ENCODE measurements around the gene SLC22A12.

SLC22A12 gene

DNA sequence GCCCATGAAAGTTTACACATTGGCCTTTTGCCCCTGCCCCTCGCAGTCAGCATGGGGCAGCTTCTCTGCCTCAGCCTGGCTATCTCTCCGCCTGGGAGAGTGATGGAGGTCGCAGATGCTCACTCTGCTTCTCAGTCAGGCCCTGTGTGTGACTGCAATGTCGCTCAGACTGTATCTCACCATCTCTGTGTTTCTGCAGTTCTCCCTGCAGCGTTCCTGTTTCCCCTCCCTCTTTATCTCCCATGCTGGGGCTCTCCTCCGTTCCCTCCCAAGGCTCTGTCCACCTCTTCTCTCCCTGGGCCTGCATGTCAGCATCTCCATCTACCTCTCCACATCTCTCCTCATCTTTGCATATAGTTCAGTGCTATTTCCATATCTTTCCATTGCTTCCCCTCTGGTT is 38.1 kb downstream of the SLC22A12 start:
- no peak for DNase-seq

- DNase-seq: no peak
These were observed 39.0 kb downstream of the SLC22A12 start for GRCh38 chr11:64629796-64630562.

- no peak for DNase-seq
These were observed 40.7 kb downstream of the SLC22A12 start for GRCh38 chr11:64631675-64632074.

DNA sequence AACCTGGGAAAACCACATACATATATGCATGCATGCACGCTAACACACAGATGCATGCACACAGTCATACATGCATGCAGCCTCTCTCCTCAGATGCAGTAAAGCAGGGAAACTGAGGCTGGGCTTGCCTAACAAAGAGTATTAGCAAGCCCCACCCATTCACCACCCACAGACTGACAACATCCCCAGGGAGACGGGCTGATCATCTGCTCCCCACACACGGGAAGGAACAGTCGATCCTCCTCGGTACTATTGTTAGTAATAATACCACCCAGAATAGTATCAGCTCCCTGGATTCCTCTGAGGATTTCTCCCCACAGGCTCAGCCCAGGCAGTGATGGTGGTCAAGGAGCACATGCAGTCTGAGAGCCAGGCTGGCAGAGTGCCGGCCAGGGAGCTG is 41.2 kb downstream of the SLC22A12 start:
- DNase-seq: no peak

DNA sequence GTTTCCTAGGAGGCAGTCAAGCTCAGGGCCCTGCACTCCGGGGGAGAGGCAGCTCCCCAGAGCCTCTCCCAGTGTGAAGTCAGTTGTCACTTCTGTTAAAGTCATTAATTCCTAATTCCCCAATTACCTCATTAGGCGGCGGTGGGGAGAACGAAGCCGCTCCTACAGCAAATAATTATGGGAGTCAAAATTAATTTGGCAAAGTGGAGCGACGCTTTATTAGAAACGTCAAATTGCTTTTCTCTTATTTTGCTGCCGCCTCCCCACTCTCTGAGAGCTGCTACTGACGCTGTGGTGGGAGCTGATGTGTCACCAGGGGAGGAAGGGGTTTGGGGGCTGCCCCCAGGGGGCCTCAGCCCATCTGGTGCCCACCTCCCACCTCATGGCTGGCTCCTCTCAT is 41.6 kb downstream of the SLC22A12 start:
- no peak for DNase-seq

DNA sequence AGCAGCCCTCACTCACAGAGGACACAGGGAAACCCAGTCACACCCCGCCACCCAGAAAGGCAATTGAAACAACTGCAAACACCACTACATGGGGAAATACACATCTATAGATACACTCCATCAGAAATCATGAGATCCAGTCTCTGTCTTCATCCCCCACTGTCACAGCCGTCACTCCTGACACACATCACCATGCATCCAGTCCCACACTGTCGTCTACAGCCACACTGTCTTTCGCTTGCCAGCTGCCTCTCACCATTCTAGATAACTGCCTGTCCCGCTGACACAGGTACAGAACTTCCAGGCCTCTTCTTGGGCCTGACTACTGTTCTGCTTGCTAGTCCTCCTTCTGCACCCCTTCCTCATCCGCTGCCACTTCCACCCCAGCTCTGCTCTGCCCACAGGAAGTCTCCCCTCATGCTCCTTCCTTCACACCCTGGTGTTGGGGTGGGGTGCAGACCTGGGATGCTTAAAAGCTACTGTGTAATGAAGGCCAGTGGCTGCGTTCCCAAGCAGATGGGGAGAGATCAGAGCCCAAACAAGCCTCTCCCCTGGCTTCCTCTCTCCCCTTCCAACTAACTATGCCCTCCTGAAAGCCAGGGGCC is 42.6 kb downstream of the SLC22A12 start:
- no peak for DNase-seq

- DNase-seq: no peak
These were observed 46.5 kb downstream of the SLC22A12 start for GRCh38 chr11:64637334-64638017.

DNA sequence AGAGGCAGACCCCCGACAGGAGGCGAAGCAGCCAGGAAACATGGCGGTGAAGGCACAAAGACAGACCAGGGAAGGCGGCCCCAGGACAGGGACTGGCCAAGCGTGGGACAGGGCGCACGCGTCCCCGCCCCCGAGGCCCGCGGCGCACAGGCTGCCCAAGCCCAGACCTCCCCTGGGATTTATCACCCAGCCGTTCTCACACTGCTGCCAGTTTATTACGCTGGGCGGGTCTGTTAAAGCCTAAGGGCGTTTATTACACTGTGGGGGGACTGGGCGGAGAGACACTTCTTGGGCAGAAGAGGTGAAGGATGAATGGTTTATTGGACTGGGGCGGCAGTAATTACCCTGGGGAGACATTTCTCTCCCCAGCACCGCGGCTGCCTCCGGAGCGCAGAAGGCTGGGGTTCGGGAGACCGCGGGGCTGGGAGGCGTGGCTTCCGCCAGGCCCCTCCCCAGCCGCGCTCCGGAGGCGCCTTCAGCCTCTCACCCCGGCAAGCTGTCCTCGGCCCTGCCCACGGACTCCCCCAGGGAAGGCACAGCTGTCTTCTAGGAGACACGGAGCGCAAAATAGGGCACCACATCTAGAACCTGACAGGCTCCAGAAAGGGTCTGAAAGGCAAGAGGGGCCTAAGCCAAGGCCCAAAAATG is 47.1 kb downstream of the SLC22A12 start:
- DNase-seq: no peak

GRCh38 chr11:64638829-64639228 is 47.8 kb downstream of the SLC22A12 start:
- DNase-seq: no peak

- DNase-seq: no peak
These were observed 48.9 kb downstream of the SLC22A12 start for GRCh38 chr11:64639885-64640284.

GRCh38 chr11:64641596-64642417 is 50.8 kb downstream of the SLC22A12 start:
- DNase-seq: no peak

DNA sequence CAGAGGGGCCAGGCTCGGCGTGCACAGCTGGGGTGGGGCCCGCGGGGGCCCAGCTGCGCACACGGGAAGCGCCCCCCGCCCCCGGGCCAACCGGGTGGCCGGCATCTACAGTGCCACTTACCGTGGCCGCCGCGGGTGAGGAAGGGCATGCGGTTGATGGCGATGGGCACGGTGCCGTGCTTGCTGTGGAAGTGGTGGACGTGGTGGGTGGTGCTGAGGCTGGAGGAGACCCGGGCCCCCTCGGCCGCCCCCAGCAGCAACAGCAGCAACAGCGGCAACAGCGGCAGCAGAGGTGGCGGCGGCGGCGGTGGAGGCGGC is 51.4 kb downstream of the SLC22A12 start:
- no peak for DNase-seq

GRCh38 chr11:64642871-64643255 is 51.8 kb downstream of the SLC22A12 start:
- DNase-seq: no peak

- no peak for DNase-seq
These were observed 52.3 kb downstream of the SLC22A12 start for GRCh38 chr11:64643256-64643881.

DNA sequence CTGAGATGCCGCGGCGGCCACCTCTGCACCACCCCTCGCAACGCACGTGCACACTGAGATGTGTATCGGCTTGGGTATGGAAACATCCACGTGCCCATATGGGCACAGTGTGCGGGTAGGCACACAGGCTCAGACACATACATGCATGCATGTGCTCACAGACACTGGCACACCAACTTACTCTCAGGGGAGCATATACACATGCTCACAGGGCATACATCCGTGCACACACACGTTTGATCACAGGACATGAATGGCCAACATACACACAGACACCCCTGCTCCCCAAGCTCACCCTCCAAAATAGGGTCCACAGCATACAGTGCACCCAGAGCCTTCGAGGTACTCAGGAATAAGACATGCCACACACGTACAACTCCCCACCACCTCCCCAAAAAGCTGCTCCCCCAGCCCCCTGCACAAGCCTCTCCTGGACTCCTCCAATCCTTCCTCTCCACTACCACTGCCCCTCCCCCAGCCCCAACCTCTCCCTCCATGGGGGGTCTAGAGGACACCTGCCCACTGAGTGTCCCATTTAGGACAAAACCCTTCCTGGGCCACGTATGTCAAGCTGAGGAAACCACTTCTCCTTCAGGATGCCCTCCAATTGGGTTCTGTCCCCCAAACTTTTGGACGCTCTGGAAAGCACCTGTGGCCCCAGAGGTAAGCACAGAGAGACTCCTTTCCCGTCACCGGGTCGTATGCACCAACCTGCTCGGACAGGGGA is 53.1 kb downstream of the SLC22A12 start:
- DNase-seq: no peak

GRCh38 chr11:64644647-64645275 is 53.7 kb downstream of the SLC22A12 start:
- DNase-seq: no peak

DNA sequence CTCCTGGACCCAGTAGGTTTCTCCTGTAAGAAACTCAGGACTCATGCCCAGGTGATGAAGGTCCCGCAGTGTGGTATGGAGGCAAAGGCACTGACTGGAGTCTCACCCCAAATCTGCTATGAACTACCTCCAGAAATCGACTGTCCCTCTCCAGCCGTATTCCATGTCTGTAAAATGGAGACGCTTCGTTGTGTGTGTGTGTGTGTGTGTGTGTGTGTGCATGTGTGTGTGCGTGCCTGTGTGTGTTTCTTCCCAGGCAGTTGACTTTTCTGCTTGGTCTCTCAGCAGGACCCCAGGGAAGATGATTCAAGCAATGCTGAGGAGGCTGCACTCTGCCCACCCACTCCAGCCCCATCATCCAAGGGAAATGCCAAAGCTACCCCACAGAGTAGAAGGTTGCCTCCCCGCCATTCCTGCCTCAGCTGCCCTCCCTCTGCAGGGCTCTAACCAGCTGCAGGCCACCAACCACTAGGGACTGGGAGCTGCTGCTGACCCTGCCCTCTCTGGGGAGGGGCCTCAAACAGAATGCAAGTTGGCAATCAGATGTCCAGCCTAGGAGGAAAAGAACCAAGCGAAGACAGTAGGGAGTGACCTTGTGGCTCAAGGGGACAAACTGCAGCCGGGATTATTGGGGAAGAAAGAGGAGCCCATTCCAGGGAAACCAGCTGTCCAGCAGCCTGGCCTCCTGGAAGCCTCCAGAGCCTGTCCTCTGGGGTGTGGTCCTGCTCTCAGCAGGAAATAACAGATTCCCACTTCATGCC is 56.2 kb downstream of the SLC22A12 start:
- DNase-seq: no peak

GRCh38 chr11:64648551-64648950 is 57.5 kb downstream of the SLC22A12 start:
- no peak for DNase-seq

DNA sequence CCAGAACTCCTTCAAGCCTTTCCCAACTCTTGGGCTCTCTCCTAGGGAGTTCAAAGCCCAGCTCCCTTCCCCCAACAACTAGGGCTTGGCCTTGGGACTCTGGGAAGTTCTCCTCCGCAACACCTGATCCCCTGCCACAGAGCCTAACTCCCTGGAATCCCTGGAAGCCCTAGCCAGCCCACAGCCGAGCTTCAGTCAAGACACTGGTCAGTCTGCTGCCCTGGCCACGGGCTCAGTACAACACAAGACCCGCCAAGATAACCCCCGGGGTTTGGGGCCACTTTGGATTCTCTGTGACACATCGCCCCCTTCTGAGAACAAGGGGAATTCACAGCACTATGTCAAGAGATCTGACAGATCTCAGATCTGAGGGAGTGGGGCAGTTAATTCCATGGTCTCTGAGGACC is 58.3 kb downstream of the SLC22A12 start:
- no peak for DNase-seq

GRCh38 chr11:64650923-64651523 is 60.0 kb downstream of the SLC22A12 start:
- DNase-seq: no peak
